ENCODE data around the gene B4GALT5. TPM values are rescaled to one million over a fixed set of nuclear protein-coding genes. Genes with fewer than 3 reads are reported as not detected.
A peak's percentile ranks its signal among the peaks of the same experiment; 100 is the strongest.
"Not testable (repeated sequence)": the region's sequence is repeated elsewhere in the genome, so short reads cannot be mapped to it uniquely, and the experiment has no call there.

B4GALT5 gene
- polyA plus RNA-seq, 6 donors from 2014 or later: 0.60 to 0.87 (median 0.71) TPM; not detected in 1

GRCh38 chr20:49629606-49630005 is 84.1 kb downstream of the B4GALT5 start:
- H3K36me3 Mint-ChIP-seq: no peaks in the 10 kb centered on the region

GRCh38 chr20:49628280-49628679 is 85.4 kb downstream of the B4GALT5 start:
- H3K27me3 Mint-ChIP-seq; H3K27ac Mint-ChIP-seq; ATAC-seq (ENCODE audit: low read depth in 2 of 2); H3K9me3 Mint-ChIP-seq; DNase-seq; H3K4me3 Mint-ChIP-seq; H3K36me3 Mint-ChIP-seq: not testable (repeated sequence)
- H3K4me1 Mint-ChIP-seq: peaks cover 27 to 60% (median 32%) of the 10 kb centered on the region in 3 donors

More at GRCh38 chr20:49629606-49630005, 84.1 kb downstream of the B4GALT5 start:
- Mint-ChIP-seq H3K4me1 (peaks cover 28 to 55% (median 32%) of the 10 kb centered on the region in 3 donors), H3K27me3 (peaks cover 0 to 9% (median 4%) of the 10 kb centered on the region in 3 donors), H3K9me3 (peaks cover 0 to 5% (median 0%) of the 10 kb centered on the region in 7 donors), H3K4me3 (no peak overlapping the region), H3K27ac (peak overlapping the region in 1 of 6 donors; percentile 81)
- no peak for DNase-seq
- no peak for ATAC-seq (ENCODE audit: low read depth in 2 of 2)

GRCh38 chr20:49627329-49627761 is 86.3 kb downstream of the B4GALT5 start:
- H3K27me3 Mint-ChIP-seq: peaks cover 0 to 9% (median 4%) of the 10 kb centered on the region in 3 donors
- H3K27ac Mint-ChIP-seq: peak overlapping the region in 2 of 6 donors; percentile 54 to 63
- peak overlapping the region in 1 of 8 donors; percentile 4 for H3K4me3 Mint-ChIP-seq
- peaks cover 26 to 57% (median 32%) of the 10 kb centered on the region in 3 donors for H3K4me1 Mint-ChIP-seq
- ATAC-seq (ENCODE audit: low read depth in 2 of 2) (no peak), DNase-seq (no peak)
- H3K9me3 Mint-ChIP-seq: peaks cover 0 to 5% (median 0%) of the 10 kb centered on the region in 7 donors
- no peaks in the 10 kb centered on the region for H3K36me3 Mint-ChIP-seq

GRCh38 chr20:49624988-49625387 is 88.7 kb downstream of the B4GALT5 start:
- DNase-seq; H3K4me3 Mint-ChIP-seq; H3K27me3 Mint-ChIP-seq; ATAC-seq (ENCODE audit: low read depth in 2 of 2); H3K27ac Mint-ChIP-seq; H3K9me3 Mint-ChIP-seq; H3K36me3 Mint-ChIP-seq: not testable (repeated sequence)
- peaks cover 22 to 44% (median 25%) of the 10 kb centered on the region in 3 donors for H3K4me1 Mint-ChIP-seq

GRCh38 chr20:49624317-49624716 is 89.4 kb downstream of the B4GALT5 start:
- H3K36me3 Mint-ChIP-seq: no peaks in the 10 kb centered on the region
- H3K4me3 Mint-ChIP-seq: no peak overlapping the region
- ATAC-seq (ENCODE audit: low read depth in 2 of 2): no peak
- H3K9me3 Mint-ChIP-seq: peaks cover 0 to 9% (median 0%) of the 10 kb centered on the region in 7 donors
- DNase-seq: no peak
- peaks cover 0 to 7% (median 4%) of the 10 kb centered on the region in 3 donors for H3K27me3 Mint-ChIP-seq
- no peak overlapping the region for H3K27ac Mint-ChIP-seq
- H3K4me1 Mint-ChIP-seq: peaks cover 21 to 39% (median 22%) of the 10 kb centered on the region in 3 donors

- no peak for DNase-seq
- ATAC-seq (ENCODE audit: low read depth in 2 of 2): no peak
- H3K4me1 Mint-ChIP-seq: peaks cover 19 to 36% (median 20%) of the 10 kb centered on the region in 3 donors
- H3K36me3 Mint-ChIP-seq: no peaks in the 10 kb centered on the region
- no peak overlapping the region for H3K27ac Mint-ChIP-seq
- H3K4me3 Mint-ChIP-seq: no peak overlapping the region
- H3K27me3 Mint-ChIP-seq: peaks cover 0 to 7% (median 2%) of the 10 kb centered on the region in 3 donors
- peaks cover 0 to 4% (median 0%) of the 10 kb centered on the region in 7 donors for H3K9me3 Mint-ChIP-seq
Observed at GRCh38 chr20:49622243-49622642, 91.4 kb downstream of the B4GALT5 start.

GRCh38 chr20:49620364-49621240 is 93.1 kb downstream of the B4GALT5 start:
- ATAC-seq (ENCODE audit: low read depth in 2 of 2) (peak; percentile 86 to 89), DNase-seq (peak; percentile 28)

GRCh38 chr20:49619113-49620048 is 94.3 kb downstream of the B4GALT5 start:
- Mint-ChIP-seq H3K27me3 (peaks cover 0 to 3% (median 0%) of the 10 kb centered on the region in 3 donors), H3K36me3 (no peaks in the 10 kb centered on the region), H3K27ac (no peak overlapping the region), H3K4me1 (peaks cover 4 to 10% (median 8%) of the 10 kb centered on the region in 3 donors), H3K9me3 (peaks cover 0 to 4% (median 0%) of the 10 kb centered on the region in 7 donors), H3K4me3 (no peak overlapping the region)
- ATAC-seq (ENCODE audit: low read depth in 2 of 2): no peak
- DNase-seq: no peak

More at GRCh38 chr20:49620364-49621240, 93.1 kb downstream of the B4GALT5 start:
- Mint-ChIP-seq H3K36me3 (no peaks in the 10 kb centered on the region), H3K27ac (peak overlapping the region in 3 of 6 donors; percentile 43 to 76 (median 59)), H3K9me3 (peaks cover 0 to 4% (median 0%) of the 10 kb centered on the region in 7 donors), H3K4me3 (peak overlapping the region in 2 of 8 donors; percentile 3 to 84), H3K27me3 (peaks cover 0 to 4% (median 0%) of the 10 kb centered on the region in 3 donors), H3K4me1 (peaks cover 11 to 21% (median 14%) of the 10 kb centered on the region in 3 donors)

GRCh38 chr20:49618289-49618688 is 95.4 kb downstream of the B4GALT5 start:
- H3K9me3 Mint-ChIP-seq: peaks cover 0 to 4% (median 0%) of the 10 kb centered on the region in 7 donors
- ATAC-seq (ENCODE audit: low read depth in 2 of 2) (no peak), DNase-seq (no peak)
- H3K4me1 Mint-ChIP-seq: peaks cover 0 to 8% (median 7%) of the 10 kb centered on the region in 3 donors
- no peaks in the 10 kb centered on the region for H3K36me3 Mint-ChIP-seq
- peaks cover 0 to 3% (median 0%) of the 10 kb centered on the region in 3 donors for H3K27me3 Mint-ChIP-seq
- H3K4me3 Mint-ChIP-seq: no peak overlapping the region
- H3K27ac Mint-ChIP-seq: no peak overlapping the region

GRCh38 chr20:49617394-49617793 is 96.3 kb downstream of the B4GALT5 start:
- not testable (repeated sequence) for H3K9me3 Mint-ChIP-seq; H3K27ac Mint-ChIP-seq; DNase-seq; H3K4me1 Mint-ChIP-seq; H3K27me3 Mint-ChIP-seq; H3K4me3 Mint-ChIP-seq; H3K36me3 Mint-ChIP-seq; ATAC-seq (ENCODE audit: low read depth in 2 of 2)

GRCh38 chr20:49616154-49617007 is 97.3 kb downstream of the B4GALT5 start:
- no peak overlapping the region for H3K4me3 Mint-ChIP-seq
- H3K9me3 Mint-ChIP-seq: no peaks in the 10 kb centered on the region
- DNase-seq (no peak), ATAC-seq (ENCODE audit: low read depth in 2 of 2) (no peak)
- no peaks in the 10 kb centered on the region for H3K27me3 Mint-ChIP-seq
- H3K27ac Mint-ChIP-seq: no peak overlapping the region
- H3K36me3 Mint-ChIP-seq: no peaks in the 10 kb centered on the region
- peaks cover 0 to 3% (median 2%) of the 10 kb centered on the region in 3 donors for H3K4me1 Mint-ChIP-seq

GRCh38 chr20:49615401-49616153 is 98.1 kb downstream of the B4GALT5 start:
- no peak for DNase-seq
- H3K27ac Mint-ChIP-seq: peak overlapping the region in 1 of 6 donors; percentile 58
- H3K4me1 Mint-ChIP-seq: peaks cover 3 to 5% (median 5%) of the 10 kb centered on the region in 3 donors
- peaks cover 0 to 4% (median 0%) of the 10 kb centered on the region in 3 donors for H3K27me3 Mint-ChIP-seq
- ATAC-seq (ENCODE audit: low read depth in 2 of 2): no peak
- no peaks in the 10 kb centered on the region for H3K36me3 Mint-ChIP-seq
- no peak overlapping the region for H3K4me3 Mint-ChIP-seq
- no peaks in the 10 kb centered on the region for H3K9me3 Mint-ChIP-seq
